ENCODE data around the gene TTC39A.

TTC39A gene

DNA sequence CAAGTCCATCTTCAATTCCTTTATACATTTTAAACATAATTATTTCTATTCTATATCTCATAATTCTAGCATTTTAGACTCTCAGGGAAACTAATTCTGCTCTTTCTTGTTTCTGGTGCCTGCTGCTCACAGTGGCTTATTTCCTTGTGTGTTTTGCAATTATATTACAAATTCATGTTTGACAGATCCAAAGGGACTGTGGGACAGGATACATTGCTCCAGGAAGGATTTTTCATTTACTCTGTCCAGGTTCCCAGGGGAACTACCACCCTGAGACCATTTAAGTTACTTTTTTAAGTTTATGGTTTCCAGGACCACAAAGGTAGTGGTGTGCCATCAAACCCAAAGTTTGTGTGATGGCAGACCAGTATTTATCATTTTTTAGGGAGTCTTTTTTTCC, 6.6 kb downstream of the TTC39A start:
- no peak for DNase-seq (ENCODE audit: extremely low spot score)
- TF ChIP-seq ZNF384 (IDR thresholded peaks at IDR 0.05) (no peak), NFRKB (IDR thresholded peaks at IDR 0.05) (no peak), BHLHE40 (IDR thresholded peaks at IDR 0.05; ENCODE audit: borderline replicate concordance) (no peak), L3MBTL2 (conservative IDR thresholded peaks at IDR 0.05) (no peak), FOXM1 (IDR thresholded peaks at IDR 0.05; ENCODE audit: borderline replicate concordance) (no peak), LEF1 (IDR thresholded peaks at IDR 0.05; ENCODE audit: borderline replicate concordance) (no peak), ELF4 (IDR thresholded peaks at IDR 0.05) (no peak), CTBP1 (IDR thresholded peaks at IDR 0.05; ENCODE audit: borderline replicate concordance) (no peak), FOXA1 (IDR thresholded peaks at IDR 0.05) (no peak), SP1 (IDR thresholded peaks at IDR 0.05) (no peak), TARDBP (IDR thresholded peaks at IDR 0.05) (no peak)
- TF ChIP-seq, protein P1, sequence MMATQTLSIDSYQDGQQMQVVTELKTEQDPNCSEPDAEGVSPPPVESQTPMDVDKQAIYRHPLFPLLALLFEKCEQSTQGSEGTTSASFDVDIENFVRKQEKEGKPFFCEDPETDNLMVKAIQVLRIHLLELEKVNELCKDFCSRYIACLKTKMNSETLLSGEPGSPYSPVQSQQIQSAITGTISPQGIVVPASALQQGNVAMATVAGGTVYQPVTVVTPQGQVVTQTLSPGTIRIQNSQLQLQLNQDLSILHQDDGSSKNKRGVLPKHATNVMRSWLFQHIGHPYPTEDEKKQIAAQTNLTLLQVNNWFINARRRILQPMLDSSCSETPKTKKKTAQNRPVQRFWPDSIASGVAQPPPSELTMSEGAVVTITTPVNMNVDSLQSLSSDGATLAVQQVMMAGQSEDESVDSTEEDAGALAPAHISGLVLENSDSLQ (IDR thresholded peaks at IDR 0.05) = no peak
- ChIA-PET POLR2A (no interaction called here), CTCF (interaction anchor here (0.7 kb wide), 1 partner anchor 18 kb away, joined by 3 read pairs; no protein-coding TSS in a partner anchor)

DNA sequence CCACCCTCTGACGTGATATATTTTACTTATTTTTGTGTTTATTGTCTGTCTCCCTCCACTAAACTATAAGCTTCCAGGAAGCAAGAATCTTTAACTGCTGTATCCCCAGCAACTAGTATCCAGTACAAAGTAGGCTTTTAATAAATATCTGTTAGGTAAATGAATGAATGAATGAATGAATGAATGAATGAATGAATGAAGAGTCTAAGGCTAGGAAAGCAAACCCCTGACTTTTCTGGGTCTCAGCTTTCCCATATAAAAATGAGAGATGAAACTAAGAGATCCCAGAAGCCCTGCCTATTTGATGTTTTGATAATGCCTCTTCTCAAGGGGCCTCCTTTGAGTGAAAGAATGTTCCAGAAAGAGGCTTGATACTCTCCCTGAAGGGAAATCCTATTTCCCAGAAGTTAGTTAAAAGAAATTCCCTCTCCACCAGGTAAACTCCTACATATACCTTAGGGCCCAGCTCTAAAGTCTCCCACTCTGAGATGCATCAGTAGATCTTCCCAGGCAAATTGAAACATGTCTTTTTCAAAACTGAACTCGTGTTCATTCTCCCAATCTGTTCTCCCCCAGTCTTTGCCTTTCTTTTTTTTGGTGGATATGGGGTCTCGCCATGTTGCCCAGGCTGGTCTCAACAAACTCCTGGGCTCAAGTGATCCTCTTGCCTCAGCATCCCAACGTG, 7.8 kb downstream of the TTC39A start:
- CTCF ChIA-PET = no interaction called here
- DNase-seq (ENCODE audit: extremely low spot score) = no peak
- POLR2A ChIA-PET = no interaction called here
- TF ChIP-seq ZNF384 (IDR thresholded peaks at IDR 0.05) = no peak
- no peak for TF ChIP-seq SUZ12 (IDR thresholded peaks at IDR 0.05)
- TF ChIP-seq FOXK2 (IDR thresholded peaks at IDR 0.05) = no peak
- no peak for TF ChIP-seq LEF1 (IDR thresholded peaks at IDR 0.05; ENCODE audit: borderline replicate concordance)
- TF ChIP-seq, protein P1 (IDR thresholded peaks at IDR 0.05) = no peak
- no peak for TF ChIP-seq BHLHE40 (IDR thresholded peaks at IDR 0.05; ENCODE audit: borderline replicate concordance)
- TF ChIP-seq ELF4 (IDR thresholded peaks at IDR 0.05) = no peak
- no peak for TF ChIP-seq L3MBTL2 (conservative IDR thresholded peaks at IDR 0.05)
- no peak for TF ChIP-seq FOXM1 (IDR thresholded peaks at IDR 0.05; ENCODE audit: borderline replicate concordance)
- TF ChIP-seq NFRKB (IDR thresholded peaks at IDR 0.05) = no peak
- no peak for TF ChIP-seq ARNT (IDR thresholded peaks at IDR 0.05)

DNA sequence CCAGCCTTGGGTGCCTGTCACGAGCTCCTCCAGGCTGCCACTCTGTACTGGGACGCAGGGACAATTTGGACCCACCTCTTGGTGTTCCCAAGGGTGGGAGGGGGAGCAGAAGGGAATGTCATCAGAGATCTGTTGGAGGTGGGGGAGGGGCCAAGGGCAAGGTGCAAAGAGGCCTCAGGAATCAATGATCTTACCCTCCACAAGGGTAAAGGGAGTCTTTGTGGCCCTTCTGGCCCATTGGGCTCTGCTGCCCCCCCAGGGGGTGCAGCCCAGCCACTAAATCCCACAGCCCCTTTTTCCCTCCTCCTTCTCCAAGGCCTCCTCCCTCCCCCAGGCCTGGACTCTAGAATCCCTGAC, 8.5 kb downstream of the TTC39A start:
- ChIA-PET POLR2A (no interaction called here), CTCF (no interaction called here)
- DNase-seq (ENCODE audit: extremely low spot score) = no peak
- TF ChIP-seq CTBP1 (IDR thresholded peaks at IDR 0.05; ENCODE audit: borderline replicate concordance) = no peak
- no peak for TF ChIP-seq NFRKB (IDR thresholded peaks at IDR 0.05)
- no peak for TF ChIP-seq ZNF384 (IDR thresholded peaks at IDR 0.05)
- no peak for TF ChIP-seq TARDBP (IDR thresholded peaks at IDR 0.05)
- no peak for TF ChIP-seq LEF1 (IDR thresholded peaks at IDR 0.05; ENCODE audit: borderline replicate concordance)
- TF ChIP-seq L3MBTL2 (conservative IDR thresholded peaks at IDR 0.05) = no peak
- TF ChIP-seq FOXM1 (IDR thresholded peaks at IDR 0.05; ENCODE audit: borderline replicate concordance) = no peak
- no peak for TF ChIP-seq HDGF (IDR thresholded peaks at IDR 0.05; ENCODE audit: borderline replicate concordance)
- TF ChIP-seq SP1 (IDR thresholded peaks at IDR 0.05) = no peak
- TF ChIP-seq SUZ12 (IDR thresholded peaks at IDR 0.05) = no peak
- TF ChIP-seq BHLHE40 (IDR thresholded peaks at IDR 0.05; ENCODE audit: borderline replicate concordance) = no peak
- no peak for TF ChIP-seq FOXA1 (IDR thresholded peaks at IDR 0.05)

DNA sequence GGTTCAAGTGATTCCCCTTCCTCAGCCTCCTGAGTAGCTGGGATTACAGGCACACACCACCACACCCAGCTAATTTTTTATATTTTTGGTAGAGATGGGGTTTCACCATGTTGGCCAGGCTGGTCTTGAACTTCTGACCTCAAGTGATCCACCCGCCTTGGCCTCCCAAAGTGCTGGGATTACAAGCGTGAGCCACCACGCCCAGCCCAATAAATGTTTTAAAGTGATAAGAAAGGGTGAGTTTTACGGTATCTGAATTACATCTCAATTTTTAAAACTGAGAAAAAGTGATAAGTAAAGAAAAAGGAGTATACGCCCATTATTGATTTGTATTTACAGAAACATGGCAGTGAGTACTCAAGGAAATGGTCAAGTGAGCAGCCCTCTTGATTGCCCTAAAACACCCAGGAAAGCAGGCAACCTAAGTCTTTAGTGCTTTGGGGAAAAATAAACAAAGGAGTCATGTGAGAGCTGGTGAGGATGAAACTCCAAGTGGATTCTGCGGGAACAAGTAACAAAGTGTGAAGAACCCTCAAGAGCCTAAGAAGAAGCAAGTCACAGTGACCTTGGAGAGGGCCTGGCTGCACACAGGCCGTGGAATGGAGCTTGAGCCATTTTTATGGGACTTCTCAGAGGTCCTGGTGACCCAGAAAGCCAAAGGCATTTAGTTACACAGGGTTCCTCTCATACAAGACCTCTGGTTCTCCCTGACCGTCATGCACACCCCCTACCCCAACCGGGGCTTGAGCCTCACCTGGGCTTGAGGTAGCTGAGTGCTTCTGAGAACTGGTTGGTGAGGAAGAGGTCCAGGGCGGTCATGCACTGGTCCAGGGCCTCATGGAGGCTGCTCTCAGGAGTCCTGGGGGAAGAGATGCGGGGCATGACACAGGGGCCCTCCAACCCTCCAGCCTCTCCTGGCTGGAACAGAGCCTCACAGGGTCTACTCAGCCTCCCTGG, 9.1 kb downstream of the TTC39A start:
- TF ChIP-seq ELF4 (IDR thresholded peaks at IDR 0.05) (no peak), L3MBTL2 (conservative IDR thresholded peaks at IDR 0.05) (0 out of 2 replicates have a peak, but pooled peaks have one; percentile 20), SUZ12 (IDR thresholded peaks at IDR 0.05) (no peak)
- DNase-seq (ENCODE audit: extremely low spot score) = no peak
- POLR2A ChIA-PET = no interaction called here
- CTCF ChIA-PET = interaction anchor here (0.6 kb wide), 1 partner anchor 10 kb away, joined by 4 read pairs; no protein-coding TSS in a partner anchor

DNA sequence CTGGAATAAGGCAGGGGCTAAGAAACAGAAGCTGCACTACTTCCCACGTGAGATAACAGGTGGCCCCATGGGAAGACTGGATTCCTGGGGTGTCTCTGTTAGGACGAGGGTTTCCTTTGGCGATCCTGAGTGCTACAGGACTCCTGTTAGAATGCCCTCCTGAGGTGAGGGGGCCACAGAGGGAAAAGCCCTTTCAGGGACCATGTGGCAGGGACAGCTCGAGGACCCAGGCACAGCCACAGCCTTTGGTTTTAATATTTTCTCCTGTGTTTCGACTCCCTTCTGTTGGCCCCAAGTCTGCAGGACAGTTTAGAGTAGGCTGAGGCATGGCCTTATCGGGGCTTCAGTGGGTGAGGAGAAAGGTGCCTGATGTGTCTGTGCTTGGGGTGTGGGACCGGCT, 12.6 kb downstream of the TTC39A start:
- DNase-seq (ENCODE audit: extremely low spot score) = no peak
- POLR2A ChIA-PET = interaction anchor here (1.0 kb wide), 1 partner anchor 9 kb away, joined by 3 read pairs; no protein-coding TSS in a partner anchor
- CTCF ChIA-PET = interaction anchor here (1.1 kb wide), 1 partner anchor 21 kb away, joined by 4 read pairs; no protein-coding TSS in a partner anchor
- TF ChIP-seq SP1 (IDR thresholded peaks at IDR 0.05) = no peak

DNA sequence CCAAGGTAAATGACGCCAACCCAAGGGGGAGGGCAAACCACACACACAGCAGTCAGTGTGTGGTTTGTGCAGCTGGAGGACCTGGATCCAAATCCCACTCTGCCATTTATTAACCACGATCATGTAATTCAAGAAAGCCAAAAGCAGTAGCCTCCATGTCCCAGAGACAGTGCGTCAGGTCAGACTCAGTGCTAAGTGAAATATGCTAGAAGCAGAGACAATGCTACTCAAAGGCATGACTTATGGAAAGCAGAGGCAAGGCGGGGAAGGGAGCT, 13.6 kb downstream of the TTC39A start:
- DNase-seq (ENCODE audit: extremely low spot score) = no peak
- POLR2A ChIA-PET = no interaction called here
- CTCF ChIA-PET = interaction anchor here (1.1 kb wide), 1 partner anchor 20 kb away, joined by 4 read pairs; no protein-coding TSS in a partner anchor
- TF ChIP-seq FOXA1 (IDR thresholded peaks at IDR 0.05) = no peak
- TF ChIP-seq ELF4 (IDR thresholded peaks at IDR 0.05) = no peak
- no peak for TF ChIP-seq SUZ12 (IDR thresholded peaks at IDR 0.05)
- no peak for TF ChIP-seq HDGF (IDR thresholded peaks at IDR 0.05; ENCODE audit: borderline replicate concordance)
- TF ChIP-seq BHLHE40 (IDR thresholded peaks at IDR 0.05; ENCODE audit: borderline replicate concordance) = no peak
- TF ChIP-seq, protein P1 (IDR thresholded peaks at IDR 0.05) = no peak
- no peak for TF ChIP-seq ARNT (IDR thresholded peaks at IDR 0.05)
- TF ChIP-seq TARDBP (IDR thresholded peaks at IDR 0.05) = no peak
- no peak for TF ChIP-seq L3MBTL2 (conservative IDR thresholded peaks at IDR 0.05)
- no peak for TF ChIP-seq FOXK2 (IDR thresholded peaks at IDR 0.05)
- no peak for TF ChIP-seq FOXM1 (IDR thresholded peaks at IDR 0.05; ENCODE audit: borderline replicate concordance)
- no peak for TF ChIP-seq SP1 (IDR thresholded peaks at IDR 0.05)
- no peak for TF ChIP-seq CTBP1 (IDR thresholded peaks at IDR 0.05; ENCODE audit: borderline replicate concordance)

Data from HEK293T (cell line).